Progenitor cell of endocrine pancreas (in vitro differentiated cells): ENCODE data around the gene SNRK. TPM values are rescaled to one million over a fixed set of nuclear protein-coding genes. Genes with fewer than 3 reads are reported as not detected.
A peak's percentile ranks its signal among the peaks of the same experiment; 100 is the strongest.

Experiments used
- DNase-seq: peaks from one replicate; pipeline ENCODE4 v3.0.0; 2021; ENCODE audit warnings: low spot score; ENCODE audit not compliant: unreplicated experiment
- H3K27ac Mint-ChIP-seq: 2 replicates; pipeline ENCODE4 v1.8.0; 2021; ENCODE audit warnings: mild to moderate bottlenecking, moderate library complexity, mixed read lengths
- H3K27me3 Mint-ChIP-seq: 2 replicates; pipeline ENCODE4 v1.8.0; 2021; ENCODE audit warnings: mixed read lengths
- H3K36me3 Mint-ChIP-seq: 2 replicates; pipeline ENCODE4 v1.8.0; 2022; ENCODE audit warnings: mixed read lengths; ENCODE audit not compliant: insufficient read depth
- H3K4me1 Mint-ChIP-seq: 2 replicates; pipeline ENCODE4 v1.8.0; 2021; ENCODE audit warnings: low read depth, mixed read lengths
- H3K4me3 Mint-ChIP-seq: 2 replicates; pipeline ENCODE4 v1.8.0; 2021; ENCODE audit warnings: low read depth, mild to moderate bottlenecking, moderate library complexity, mixed read lengths
- H3K9me3 Mint-ChIP-seq: 2 replicates; pipeline ENCODE4 v1.8.0; 2021; ENCODE audit warnings: low read depth, mixed read lengths
- total RNA-seq: library from RNA; stranded (reverse); gene quantifications from 2 replicates; pipeline ENCODE4 v1.2.1, GENCODE V29; 2021
- TF ChIP-seq, protein P1 (sequence below): fragments of 200-600 bp; sonication (generic); IDR thresholded peaks from one replicate; pipeline ENCODE4 v1.5.0; 2021; ENCODE audit warnings: antibody characterized with exemption, mild to moderate bottlenecking; ENCODE audit not compliant: unreplicated experiment

SNRK gene
- total RNA-seq, 1 donor from 2014 or later = 23.6 TPM

GRCh38 chr3:43363621-43364266, 77.4 kb downstream of the SNRK start:
- Mint-ChIP-seq H3K27ac (peak overlapping the region; percentile 81), H3K27me3 (no peaks in the 10 kb centered on the region), H3K36me3 (peaks cover 5% of the 10 kb centered on the region), H3K9me3 (no peaks in the 10 kb centered on the region), H3K4me3 (no peak overlapping the region), H3K4me1 (no peaks in the 10 kb centered on the region)
- no peak for DNase-seq
- TF ChIP-seq, protein P1, sequence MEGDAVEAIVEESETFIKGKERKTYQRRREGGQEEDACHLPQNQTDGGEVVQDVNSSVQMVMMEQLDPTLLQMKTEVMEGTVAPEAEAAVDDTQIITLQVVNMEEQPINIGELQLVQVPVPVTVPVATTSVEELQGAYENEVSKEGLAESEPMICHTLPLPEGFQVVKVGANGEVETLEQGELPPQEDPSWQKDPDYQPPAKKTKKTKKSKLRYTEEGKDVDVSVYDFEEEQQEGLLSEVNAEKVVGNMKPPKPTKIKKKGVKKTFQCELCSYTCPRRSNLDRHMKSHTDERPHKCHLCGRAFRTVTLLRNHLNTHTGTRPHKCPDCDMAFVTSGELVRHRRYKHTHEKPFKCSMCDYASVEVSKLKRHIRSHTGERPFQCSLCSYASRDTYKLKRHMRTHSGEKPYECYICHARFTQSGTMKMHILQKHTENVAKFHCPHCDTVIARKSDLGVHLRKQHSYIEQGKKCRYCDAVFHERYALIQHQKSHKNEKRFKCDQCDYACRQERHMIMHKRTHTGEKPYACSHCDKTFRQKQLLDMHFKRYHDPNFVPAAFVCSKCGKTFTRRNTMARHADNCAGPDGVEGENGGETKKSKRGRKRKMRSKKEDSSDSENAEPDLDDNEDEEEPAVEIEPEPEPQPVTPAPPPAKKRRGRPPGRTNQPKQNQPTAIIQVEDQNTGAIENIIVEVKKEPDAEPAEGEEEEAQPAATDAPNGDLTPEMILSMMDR = no peak

DNA sequence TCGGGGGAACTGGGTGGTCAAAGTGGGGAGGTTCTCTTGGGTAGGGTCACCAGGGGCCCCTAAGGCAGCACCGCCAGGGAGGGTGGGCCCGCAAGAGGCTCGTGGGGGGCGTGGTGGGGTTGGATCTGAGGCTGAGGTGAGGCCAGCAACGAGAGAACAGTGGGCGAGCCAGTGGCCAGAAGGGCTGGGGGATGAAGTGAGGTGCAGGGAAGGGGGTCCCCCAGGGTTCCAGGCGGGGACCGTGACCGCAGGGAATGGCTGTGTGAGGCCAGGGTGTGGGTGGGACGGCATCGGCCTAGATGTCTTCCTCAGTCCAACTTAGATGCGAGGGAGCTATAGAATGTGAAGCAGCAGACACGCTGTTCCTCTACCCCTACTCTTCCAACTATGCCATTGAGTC, 78.2 kb downstream of the SNRK start:
- Mint-ChIP-seq H3K27me3 (no peaks in the 10 kb centered on the region), H3K4me1 (no peaks in the 10 kb centered on the region), H3K4me3 (no peak overlapping the region), H3K36me3 (peaks cover 5% of the 10 kb centered on the region), H3K9me3 (no peaks in the 10 kb centered on the region), H3K27ac (no peak overlapping the region)
- TF ChIP-seq, protein P1 = no peak
- DNase-seq = no peak

- Mint-ChIP-seq H3K36me3 (peaks cover 5% of the 10 kb centered on the region), H3K27me3 (no peaks in the 10 kb centered on the region), H3K4me3 (no peak overlapping the region), H3K27ac (no peak overlapping the region), H3K4me1 (no peaks in the 10 kb centered on the region), H3K9me3 (no peaks in the 10 kb centered on the region)
- DNase-seq = no peak
- TF ChIP-seq, protein P1 = no peak
Measured at GRCh38 chr3:43364926-43365325, 78.6 kb downstream of the SNRK start.

DNA sequence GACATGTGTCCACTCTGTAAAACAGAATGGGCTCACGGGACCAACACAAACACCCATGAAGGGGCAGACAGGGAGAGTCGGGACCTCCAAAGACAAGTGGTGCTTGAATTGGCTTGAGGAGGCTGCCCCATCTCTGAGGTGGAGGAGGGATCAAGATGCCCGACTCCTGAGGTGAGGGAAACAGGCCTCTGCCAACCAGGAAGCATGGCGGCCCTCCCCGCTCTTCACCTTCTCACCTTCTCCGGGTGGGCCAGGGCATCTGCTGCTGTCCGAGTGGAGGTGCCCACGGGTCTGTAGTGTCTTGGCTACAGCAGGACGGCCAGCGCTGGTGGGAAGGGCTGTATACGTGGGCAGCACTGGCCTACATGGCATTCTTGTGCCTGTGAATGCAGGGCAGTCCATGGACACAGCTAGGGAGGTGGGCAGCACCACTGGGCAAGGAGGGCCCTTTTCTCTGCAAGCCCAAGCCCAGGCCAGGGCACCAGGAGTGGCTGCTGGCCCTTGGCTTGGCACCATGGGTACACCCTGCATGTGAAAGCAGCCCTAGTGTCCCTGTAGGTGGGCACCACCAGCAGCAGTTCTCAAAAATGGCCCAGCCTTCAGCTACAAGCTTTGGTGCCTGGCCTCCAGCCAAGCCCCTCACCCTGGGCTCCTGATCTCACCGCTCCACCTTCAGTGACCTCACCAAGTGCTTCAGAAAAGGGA, 79.4 kb downstream of the SNRK start:
- H3K27me3 Mint-ChIP-seq = no peaks in the 10 kb centered on the region
- H3K27ac Mint-ChIP-seq = no peak overlapping the region
- no peak overlapping the region for H3K4me3 Mint-ChIP-seq
- H3K4me1 Mint-ChIP-seq = no peaks in the 10 kb centered on the region
- no peaks in the 10 kb centered on the region for H3K9me3 Mint-ChIP-seq
- H3K36me3 Mint-ChIP-seq = peaks cover 5% of the 10 kb centered on the region
- TF ChIP-seq, protein P1 = no peak
- DNase-seq = no peak

GRCh38 chr3:43366481-43366880, 80.1 kb downstream of the SNRK start:
- no peaks in the 10 kb centered on the region for H3K9me3 Mint-ChIP-seq
- TF ChIP-seq, protein P1 = no peak
- H3K4me1 Mint-ChIP-seq = no peaks in the 10 kb centered on the region
- DNase-seq = no peak
- H3K36me3 Mint-ChIP-seq = peaks cover 5% of the 10 kb centered on the region
- H3K27ac Mint-ChIP-seq = no peak overlapping the region
- no peak overlapping the region for H3K4me3 Mint-ChIP-seq
- H3K27me3 Mint-ChIP-seq = no peaks in the 10 kb centered on the region
